ENCODE data around the gene TMC3. TPM values are rescaled to one million over a fixed set of nuclear protein-coding genes. Genes with fewer than 3 reads are reported as not detected.

The TMC3 gene
- total RNA-seq, 1 donor from 2014 or later: 0.20 TPM

DNA sequence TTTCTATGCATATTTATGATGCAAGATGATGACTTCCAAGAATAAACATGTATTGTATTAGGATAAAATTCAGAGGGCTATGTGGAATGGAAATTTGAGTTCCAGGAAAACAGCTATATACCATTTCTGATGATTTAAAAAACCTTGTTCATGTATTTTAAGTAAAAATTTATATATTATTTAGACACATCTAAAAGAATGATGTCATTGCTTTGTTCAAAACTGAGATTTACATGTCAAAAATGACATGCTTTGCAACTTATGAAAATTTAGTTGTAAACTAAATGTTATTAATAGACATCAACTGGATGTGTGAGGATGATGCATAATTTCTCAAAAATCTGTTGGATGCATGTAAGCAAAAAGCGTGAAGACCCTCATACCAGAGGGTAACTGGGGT, 52.3 kb downstream of the TMC3 start:
- DNase-seq: no peak

DNA sequence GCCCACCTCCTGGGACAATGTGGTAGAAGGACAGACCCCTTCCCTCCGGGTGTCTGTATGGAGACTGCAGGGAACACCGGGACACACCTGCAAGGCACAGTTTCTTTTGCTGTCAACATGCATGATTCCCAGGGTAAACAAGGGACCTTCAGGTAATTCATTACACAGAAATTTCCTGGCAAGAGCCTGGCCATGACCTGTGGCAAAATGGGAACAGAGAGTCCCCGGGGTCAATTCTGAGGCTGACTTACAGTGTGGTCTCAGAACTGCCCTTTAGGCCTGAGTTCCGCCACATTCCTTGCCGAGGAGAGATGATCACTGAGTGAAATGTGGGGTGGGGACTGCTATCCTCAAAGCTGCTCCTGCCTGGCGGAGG, 56.4 kb downstream of the TMC3 start:
- DNase-seq: no peak

DNA sequence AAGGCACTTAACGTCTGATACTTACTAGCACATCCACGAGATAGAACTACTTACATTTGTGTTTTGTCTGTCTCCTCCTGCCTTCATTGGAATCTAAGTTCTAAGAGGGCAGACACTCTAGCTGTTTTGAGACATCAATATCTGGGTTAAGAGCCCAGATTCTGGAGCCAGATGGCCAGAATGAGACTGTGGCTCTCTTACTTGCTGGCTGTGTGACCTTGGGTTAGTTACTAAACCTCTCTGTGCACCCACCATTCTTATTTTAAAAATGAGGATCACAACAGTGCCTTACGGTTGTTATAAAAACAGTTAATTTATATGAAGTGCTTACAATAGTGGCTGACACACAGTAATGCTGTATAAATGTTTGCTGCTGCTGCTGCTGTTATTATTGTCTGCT, 57.7 kb downstream of the TMC3 start:
- no peak for DNase-seq

DNA sequence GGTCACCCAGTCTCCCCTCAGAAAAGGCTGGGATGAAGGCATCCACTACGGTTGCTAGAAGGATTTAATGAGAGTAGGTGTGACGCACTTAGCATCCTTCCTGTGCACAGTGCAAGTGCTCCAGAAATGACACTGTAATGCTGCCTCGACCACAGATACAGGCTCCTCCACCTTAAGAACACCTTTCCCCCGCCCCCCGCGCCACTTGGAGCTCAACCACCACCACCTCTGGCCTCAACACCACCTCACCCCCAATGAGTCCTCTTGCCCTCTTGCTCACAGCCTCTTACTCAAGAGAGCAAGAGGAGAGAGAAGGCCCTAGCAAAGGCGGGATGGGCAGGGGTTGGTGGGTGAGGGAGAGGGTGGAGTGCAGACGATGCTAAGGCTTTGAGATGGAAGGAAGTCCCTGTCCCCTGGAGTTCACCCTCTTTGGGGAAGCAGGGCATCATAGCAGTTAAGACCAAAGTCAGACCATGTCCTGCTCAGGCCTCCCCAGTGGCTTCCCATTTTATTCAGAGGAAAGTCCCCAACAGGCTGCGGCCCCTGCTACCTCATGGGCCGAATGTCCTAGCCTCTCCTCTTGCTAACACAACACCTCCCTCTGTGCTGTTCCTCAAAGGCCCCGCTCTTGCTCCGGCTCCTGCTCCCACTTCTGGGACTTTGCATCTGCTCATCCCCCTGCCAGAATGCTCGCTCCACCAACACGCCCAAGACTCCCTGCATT, 58.4 kb downstream of the TMC3 start:
- DNase-seq: no peak

DNA sequence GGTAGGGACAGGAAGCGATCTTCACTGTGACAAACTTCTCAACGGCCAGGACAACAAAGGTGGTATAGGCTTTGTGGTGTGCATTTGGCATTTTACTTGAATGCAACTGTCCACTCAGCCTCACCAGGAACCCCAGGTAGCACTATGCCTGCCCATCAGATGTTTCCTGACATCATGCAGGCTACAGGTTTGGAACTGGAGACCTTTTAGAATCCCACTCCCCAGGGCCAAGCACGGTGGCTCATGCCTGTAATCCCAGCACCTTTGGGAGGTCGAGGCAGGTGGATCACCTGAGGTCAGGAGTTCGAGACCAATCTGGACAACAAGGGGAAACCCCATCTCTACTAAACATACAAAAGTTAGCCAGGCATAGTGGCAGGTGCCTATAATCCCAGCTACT, 59.6 kb downstream of the TMC3 start:
- DNase-seq: no peak

DNA sequence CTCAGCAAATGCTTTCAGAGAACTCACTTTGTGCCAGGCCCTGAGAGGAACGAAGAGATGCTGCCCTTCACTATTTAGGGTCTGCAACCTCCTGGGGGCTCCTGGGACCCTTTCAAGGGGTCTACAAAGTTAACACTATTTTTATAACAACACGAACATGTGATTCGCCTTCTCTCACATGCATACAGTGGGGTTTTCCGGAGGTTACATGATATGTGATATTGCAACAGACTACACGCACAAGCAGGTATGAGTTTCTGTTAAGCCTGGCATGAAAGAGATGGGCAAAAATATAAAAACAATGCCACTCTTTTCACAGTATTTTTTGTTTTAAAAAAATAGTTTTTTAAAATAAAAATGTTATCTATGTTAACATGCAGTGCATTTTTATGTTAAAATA, 60.3 kb downstream of the TMC3 start:
- DNase-seq: no peak

DNA sequence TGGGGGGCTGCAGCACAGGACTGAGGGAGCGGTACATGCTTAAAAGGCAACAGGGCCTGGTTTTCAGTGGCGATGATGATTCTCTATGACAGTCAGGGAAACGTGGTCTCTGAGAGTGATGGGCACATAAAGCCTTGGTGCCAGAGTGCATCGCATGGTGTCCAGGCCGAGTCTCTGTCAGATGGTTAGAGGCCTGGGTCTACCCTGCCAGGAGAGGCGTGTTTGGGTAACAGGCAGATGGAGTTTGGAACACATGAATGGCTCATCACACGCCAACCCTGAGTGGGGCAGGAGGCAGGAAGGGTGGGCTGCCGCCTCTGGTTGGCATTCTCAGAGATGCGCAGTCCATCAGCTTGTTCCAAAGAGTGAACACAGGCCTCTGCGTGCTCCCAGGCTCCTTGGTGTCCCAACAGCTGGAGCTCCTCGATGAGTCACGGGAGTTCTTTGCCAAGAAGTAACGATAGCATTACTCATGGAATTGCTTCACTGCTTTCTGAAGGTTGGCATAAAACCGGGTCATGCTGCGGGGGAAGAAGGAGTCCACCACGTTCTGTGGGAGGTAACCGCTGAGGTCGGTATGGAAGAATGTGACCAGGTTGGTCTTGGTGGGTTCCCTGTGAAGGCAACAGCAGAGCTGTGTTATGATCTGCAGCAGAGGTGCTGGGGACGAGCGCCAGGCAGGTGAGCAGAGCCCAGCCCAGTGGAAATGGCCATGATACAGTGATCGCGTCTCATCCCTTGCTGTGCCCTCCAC, 61.0 kb downstream of the TMC3 start:
- peak; percentile 44 for DNase-seq

DNA sequence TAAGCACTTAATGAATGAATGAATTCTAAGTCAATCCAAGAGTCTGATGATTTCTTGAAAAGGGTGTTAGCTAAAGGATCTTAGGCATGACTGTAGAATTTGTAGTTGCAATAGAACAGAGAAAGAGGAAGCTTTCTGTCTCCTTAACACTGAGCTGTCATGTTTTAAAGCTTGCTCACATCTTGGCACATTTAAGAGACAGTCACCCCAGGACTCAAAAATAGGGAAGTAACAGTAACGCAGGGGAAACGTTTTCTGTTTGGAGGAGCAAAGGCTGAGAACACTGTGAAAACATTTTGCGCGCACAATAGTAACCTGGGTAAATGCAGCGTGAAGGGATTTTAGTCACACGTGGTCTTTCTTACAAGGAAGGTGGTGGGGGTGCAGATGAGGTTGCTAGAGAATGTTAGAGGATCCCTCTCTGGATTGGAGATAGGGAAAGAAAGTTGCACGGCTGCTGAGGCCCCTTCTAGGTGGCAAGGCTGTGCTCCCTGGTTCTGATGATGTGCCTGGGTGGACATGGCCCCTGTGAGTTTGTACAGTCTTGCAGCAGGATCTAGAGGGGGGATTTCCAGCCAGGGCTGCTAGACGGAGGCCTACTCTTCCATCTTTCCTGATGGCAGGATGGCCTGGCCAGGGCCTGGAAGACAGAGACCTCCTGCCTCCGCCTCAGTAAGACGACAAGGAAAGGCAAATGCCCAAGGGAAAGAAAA, 62.1 kb downstream of the TMC3 start:
- DNase-seq: no peak

DNA sequence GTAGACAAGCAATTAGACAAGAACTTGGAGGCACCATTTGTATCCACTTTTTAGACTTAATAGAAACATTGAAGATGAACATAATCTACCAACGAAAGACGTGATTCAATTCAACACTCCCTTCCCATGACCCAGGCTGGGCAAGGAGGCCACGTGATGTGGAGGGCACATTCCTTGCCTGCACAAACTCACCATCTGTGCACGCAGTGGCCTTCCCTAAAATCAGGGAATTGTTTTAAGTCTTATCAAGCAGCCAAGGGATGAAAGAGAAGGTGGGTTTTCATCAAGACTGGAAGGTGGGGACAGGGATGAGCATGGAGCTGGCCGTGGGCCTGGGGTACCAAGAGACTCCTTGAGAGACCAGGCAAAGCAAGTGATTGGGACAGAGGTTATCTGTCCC, 63.5 kb downstream of the TMC3 start:
- DNase-seq: no peak

DNA sequence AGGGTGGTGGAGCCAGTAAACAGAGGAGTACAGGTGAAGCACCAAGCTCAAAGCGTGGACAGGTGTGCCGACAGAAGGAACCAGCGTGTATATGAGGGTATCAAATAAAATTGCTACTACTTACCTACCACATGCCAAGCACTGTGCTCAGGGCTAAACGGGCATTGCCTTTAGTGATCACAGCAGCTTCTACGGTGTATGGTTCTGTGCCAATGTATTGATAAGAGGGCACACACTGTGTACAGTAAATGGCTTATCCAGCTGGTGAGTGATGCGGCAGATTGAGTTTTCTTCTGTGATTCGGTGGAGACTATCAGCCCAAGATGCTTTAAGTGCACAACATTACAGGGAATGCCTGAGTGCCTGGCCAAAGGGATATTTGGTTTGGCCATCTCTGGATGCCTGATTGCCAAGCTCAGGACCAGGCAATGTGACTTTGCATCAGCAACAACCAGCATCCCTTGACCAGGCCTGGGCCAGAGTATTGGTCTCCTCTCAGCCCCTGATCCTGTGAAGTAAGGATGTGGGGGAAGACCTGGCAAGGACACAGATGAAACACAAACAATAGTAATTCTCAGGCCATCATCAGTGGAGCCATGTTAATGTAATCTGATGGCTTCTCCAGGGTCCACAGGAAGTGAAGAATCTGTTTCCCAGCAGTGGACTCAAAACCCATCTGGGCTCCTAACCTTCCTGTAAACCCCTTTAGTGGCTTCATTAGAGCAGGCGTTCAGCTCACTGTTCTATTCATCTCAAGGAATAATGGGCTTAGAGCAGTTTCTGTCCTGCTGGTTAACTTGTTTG, 64.2 kb downstream of the TMC3 start:
- no peak for DNase-seq

DNA sequence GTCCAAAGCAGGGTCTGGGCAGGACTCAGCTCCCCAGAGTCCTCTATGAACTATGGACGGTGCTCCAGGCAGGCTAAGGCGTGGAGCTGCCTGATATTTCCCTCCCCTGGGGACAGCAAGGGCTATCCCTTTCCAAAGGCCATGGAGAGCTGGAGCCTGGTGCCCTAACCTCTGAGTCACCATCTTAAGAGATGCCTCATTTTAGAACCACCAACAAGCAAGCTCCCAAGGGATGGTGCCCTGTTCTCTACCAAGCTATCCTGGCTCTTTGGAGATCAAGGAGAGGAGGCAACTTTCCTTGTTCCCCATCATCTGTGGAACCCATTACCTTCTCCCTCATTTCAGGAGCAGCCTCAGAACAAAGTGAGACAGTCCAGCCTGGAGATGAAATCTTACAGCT, 65.8 kb downstream of the TMC3 start:
- DNase-seq: no peak

DNA sequence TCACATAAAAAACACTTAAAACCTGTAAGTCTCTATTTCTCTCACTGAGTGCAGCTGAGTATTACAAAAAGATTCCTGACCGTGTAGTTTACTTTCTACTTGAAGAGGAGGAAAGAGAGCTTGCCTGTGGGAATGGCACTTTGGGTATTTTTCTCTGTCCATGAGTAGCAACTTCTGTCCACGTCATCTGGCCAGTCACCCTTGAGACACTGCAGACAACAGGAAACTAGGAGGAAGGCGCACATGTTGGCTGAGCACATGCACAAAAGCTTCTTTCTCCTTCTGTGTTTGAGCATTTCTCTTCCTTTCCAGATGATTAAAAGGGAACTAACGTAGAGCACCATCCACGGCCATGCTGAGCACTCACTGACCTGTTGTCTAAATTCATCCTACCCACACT, 69.8 kb downstream of the TMC3 start:
- peak; percentile 29 for DNase-seq

DNA sequence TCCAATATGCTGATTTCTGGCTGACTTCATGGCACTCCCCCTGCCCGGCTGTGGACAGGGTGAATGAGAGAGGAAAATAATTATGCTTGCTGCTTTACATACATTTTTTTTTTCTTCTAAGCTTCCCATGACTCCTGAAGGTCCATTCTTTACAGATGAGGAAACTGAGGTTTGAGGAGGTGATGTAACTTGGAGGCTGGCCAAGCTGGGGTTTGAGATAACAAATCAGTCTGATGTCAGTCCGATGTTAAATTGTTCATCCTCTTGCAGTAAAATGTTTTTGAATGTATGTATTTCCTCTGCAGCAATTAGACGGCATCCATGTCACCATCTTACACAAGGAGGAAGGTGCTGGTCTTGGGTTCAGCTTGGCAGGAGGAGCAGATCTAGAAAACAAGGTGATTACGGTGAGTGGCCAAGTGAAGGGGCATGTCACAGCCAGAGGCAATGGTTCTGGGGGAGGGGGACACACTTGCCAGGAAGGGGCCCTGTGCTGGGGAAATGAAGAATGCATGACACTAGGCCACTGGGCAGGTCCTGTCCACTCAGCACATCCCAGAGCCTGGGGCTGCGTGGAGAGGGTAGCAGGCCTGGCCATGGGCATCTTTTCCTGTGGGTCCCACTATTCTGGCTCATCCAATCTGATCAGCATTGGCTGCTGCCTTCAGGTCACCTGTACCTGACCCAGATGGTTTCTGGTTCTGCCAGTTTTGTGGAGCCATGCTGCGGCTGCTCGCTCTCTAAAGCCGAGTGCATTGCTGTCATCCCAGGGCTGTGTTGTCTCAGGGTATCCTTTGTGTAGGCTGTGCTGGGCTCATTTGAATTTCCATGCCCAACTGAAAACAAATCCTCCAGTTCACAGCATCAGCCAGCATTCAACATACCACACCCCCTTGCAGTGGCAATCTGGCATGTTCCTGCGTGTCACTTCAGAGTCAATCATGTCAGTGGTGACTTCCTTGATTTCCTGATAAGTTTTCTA, 70.5 kb downstream of the TMC3 start:
- no peak for DNase-seq

DNA sequence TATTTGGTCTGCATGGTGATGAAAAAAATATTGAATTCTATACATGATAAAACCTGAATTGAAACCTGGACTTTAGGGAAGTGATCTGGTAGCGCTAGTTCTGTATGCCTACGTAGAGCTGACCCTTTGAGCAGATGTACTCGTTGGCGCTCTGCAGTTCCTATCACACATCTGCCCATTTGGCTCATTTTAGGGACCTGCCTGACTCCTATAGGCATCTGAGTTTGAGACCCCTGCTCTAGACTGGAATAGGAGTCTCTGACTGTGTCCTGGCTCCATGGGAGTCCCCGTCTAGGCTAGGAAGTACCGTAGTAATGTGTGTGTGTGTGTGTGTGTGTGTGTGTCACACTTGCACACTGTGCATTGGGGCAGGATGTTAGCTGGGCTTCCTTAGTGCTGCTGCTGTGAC, 71.3 kb downstream of the TMC3 start:
- no peak for DNase-seq

DNA sequence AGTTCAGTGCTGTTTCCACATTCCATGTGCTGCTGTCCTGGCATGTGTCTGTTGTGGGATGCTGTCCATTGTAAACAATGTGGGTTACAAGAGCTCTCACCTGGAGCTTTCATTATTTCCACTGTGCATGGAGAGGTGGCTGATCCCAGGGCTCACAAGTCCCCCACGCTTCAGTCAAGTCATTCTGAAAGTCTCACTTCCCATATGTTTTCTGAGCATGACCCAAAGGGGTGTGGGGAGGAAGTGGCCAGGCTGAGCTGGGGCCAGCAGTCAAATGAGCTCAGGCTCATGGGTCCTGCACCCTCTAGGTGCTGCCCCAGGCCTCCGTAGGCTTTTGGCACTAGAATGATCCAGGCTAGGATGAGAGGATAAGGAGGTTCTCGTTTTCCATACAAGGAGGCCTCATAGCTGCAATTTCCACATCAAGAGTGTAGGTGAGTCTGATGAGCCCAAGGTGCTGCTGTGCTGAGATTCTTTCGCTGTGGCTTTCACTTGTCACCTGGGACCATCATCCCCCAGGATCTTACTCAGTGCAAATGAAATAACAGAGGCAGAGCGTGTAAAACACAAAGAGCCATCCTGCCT, 72.1 kb downstream of the TMC3 start:
- DNase-seq: no peak

DNA sequence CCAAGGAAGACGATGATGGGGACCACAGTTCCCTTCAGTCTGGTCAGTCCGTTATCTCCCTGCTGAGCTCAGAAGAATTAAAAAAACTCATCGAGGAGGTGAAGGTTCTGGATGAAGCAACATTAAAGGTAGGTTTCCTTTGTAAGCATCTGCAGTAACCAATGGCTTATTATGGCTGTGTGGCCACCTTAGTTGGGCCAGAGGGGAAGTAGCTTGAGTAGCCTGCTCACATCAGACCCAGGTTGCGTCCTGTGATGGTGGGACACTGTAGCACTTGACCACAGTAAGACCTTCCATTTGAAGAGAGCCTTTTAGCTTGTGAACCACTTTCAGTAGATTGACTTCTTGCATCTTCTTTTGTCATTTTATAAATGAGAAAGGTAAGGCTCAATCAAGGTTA, 72.6 kb downstream of the TMC3 start:
- no peak for DNase-seq

DNA sequence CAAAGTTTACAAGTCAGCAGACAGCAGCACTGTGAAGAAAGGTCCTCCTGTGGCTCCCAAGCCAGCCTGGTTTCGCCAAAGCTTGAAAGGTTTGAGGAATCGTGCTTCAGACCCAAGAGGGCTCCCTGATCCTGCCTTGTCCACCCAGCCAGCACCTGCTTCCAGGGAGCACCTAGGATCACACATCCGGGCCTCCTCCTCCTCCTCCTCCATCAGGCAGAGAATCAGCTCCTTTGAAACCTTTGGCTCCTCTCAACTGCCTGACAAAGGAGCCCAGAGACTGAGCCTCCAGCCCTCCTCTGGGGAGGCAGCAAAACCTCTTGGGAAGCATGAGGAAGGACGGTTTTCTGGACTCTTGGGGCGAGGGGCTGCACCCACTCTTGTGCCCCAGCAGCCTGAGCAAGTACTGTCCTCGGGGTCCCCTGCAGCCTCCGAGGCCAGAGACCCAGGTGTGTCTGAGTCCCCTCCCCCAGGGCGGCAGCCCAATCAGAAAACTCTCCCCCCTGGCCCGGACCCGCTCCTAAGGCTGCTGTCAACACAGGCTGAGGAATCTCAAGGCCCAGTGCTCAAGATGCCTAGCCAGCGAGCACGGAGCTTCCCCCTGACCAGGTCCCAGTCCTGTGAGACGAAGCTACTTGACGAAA, 74.3 kb downstream of the TMC3 start:
- DNase-seq: no peak

DNA sequence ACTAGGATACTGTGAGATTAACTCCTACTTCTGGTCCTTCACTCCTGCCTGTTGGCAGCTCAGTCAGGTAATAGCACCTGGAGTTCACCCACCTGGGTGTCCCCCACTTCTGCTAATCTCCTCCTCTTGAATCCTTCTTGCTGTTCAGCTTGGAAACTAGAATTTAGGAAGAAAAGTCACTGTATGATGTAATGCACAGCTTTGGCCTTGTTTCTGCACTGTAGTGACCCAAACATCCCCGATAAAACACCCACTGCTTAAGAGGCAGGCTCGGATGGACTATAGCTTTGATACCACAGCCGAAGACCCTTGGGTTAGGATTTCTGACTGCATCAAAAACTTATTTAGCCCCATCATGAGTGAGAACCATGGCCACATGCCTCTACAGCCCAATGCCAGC, 74.9 kb downstream of the TMC3 start:
- DNase-seq: no peak

DNA sequence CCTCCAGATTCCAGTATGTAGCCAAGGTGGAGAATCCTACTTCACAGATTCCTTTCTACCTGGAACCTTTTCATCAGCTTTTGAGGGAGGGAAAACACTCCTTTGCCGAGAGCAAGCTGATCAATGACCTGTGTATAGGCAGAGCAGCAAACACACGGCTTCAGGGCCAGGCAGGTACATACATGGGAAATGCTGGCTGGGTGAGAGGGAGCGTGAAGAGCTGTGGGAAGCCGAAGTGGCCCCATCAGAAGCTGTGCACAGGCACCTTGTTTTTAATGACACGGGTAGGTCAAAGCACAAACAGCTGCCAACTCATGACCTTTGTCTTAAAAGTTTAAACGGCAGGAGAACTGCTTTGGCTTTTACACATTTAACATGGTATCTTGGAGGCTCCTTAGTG, 75.4 kb downstream of the TMC3 start:
- DNase-seq: no peak

Measured in skin of body (tissue), 2 donors.